Ishikawa (cell line): ENCODE results near the gene DMXL2.
A peak's percentile ranks its signal among the peaks of the same experiment; 100 is the strongest.

ENCODE experiments used
- CEBPB ChIP-seq: IDR thresholded peaks from 2 replicates; pipeline ENCODE4 v1.6.1; 2012
- CREB1 ChIP-seq: IDR thresholded peaks from 2 replicates; pipeline ENCODE4 v1.6.1; 2012; ENCODE audit warnings: low read depth
- EGR1 ChIP-seq: IDR thresholded peaks from 2 replicates; pipeline ENCODE4 v1.6.1; 2012
- EP300 ChIP-seq: IDR thresholded peaks from 2 replicates; pipeline ENCODE4 v1.6.1; 2012; ENCODE audit warnings: borderline replicate concordance
- FOXM1 ChIP-seq: IDR thresholded peaks from 2 replicates; pipeline ENCODE4 v1.6.1; 2012; ENCODE audit warnings: low read depth, borderline replicate concordance
- NFIC ChIP-seq: IDR thresholded peaks from 2 replicates; pipeline ENCODE4 v1.6.1; 2012
- RAD21 ChIP-seq: IDR thresholded peaks from 2 replicates; pipeline ENCODE4 v1.6.1; 2012; ENCODE audit warnings: low read depth
- TAF1 ChIP-seq: IDR thresholded peaks from 2 replicates; pipeline ENCODE4 v1.6.1; 2012; ENCODE audit warnings: low read depth, mild to moderate bottlenecking
- TCF12 ChIP-seq: IDR thresholded peaks from 2 replicates; pipeline ENCODE4 v1.6.1; 2012; ENCODE audit warnings: low read depth
- TEAD4 ChIP-seq: IDR thresholded peaks from 2 replicates; pipeline ENCODE4 v1.6.1; 2012
- YY1 ChIP-seq: IDR thresholded peaks from 2 replicates; pipeline ENCODE4 v1.6.1; 2012; ENCODE audit warnings: low read depth
- ZBTB7A ChIP-seq: IDR thresholded peaks from 2 replicates; pipeline ENCODE4 v1.6.1; 2012; ENCODE audit warnings: low read depth
- TF ChIP-seq, protein P1 (sequence below): IDR thresholded peaks from 2 replicates; pipeline ENCODE4 v1.6.1; 2012; ENCODE audit warnings: low read depth, mild to moderate bottlenecking
- TF ChIP-seq, protein P2 (sequence below): IDR thresholded peaks from 2 replicates; pipeline ENCODE4 v1.6.1; 2012
- TF ChIP-seq, protein P3 (sequence below): IDR thresholded peaks from 2 replicates; pipeline ENCODE4 v1.6.1; 2012

Gene DMXL2

DNA sequence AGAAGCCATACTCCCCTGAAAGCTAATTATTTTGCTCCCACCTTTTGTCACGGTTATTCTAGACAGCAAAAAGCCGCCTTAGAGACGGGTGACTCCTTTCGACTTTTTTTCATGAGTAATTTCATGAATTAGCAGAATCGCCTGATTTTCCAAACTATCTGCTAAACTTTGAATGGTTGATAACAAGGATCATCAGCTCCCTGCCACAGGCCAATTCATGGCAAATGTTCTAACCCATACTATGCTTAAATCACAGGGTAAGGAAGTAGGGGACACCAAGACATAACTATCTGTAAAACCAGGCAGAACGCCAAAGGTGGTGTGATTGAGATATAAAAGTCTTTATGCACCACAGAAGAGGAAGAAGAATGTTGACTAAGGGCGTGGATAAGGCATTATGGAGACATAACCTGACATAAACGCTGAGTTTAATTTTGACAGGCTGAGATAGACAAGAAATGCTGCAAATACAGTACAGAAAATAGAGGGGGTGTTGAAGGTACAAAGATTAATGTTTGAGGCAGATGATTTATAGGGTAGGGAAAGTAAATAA, 891 bp upstream of the DMXL2 start:
- no peak for TF ChIP-seq CREB1
- no peak for TF ChIP-seq EP300
- no peak for TF ChIP-seq EGR1
- TF ChIP-seq TCF12: no peak
- TF ChIP-seq CEBPB: no peak
- no peak for TF ChIP-seq FOXM1
- TF ChIP-seq, protein P1, sequence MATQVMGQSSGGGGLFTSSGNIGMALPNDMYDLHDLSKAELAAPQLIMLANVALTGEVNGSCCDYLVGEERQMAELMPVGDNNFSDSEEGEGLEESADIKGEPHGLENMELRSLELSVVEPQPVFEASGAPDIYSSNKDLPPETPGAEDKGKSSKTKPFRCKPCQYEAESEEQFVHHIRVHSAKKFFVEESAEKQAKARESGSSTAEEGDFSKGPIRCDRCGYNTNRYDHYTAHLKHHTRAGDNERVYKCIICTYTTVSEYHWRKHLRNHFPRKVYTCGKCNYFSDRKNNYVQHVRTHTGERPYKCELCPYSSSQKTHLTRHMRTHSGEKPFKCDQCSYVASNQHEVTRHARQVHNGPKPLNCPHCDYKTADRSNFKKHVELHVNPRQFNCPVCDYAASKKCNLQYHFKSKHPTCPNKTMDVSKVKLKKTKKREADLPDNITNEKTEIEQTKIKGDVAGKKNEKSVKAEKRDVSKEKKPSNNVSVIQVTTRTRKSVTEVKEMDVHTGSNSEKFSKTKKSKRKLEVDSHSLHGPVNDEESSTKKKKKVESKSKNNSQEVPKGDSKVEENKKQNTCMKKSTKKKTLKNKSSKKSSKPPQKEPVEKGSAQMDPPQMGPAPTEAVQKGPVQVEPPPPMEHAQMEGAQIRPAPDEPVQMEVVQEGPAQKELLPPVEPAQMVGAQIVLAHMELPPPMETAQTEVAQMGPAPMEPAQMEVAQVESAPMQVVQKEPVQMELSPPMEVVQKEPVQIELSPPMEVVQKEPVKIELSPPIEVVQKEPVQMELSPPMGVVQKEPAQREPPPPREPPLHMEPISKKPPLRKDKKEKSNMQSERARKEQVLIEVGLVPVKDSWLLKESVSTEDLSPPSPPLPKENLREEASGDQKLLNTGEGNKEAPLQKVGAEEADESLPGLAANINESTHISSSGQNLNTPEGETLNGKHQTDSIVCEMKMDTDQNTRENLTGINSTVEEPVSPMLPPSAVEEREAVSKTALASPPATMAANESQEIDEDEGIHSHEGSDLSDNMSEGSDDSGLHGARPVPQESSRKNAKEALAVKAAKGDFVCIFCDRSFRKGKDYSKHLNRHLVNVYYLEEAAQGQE: no peak
- TF ChIP-seq, protein P2, sequence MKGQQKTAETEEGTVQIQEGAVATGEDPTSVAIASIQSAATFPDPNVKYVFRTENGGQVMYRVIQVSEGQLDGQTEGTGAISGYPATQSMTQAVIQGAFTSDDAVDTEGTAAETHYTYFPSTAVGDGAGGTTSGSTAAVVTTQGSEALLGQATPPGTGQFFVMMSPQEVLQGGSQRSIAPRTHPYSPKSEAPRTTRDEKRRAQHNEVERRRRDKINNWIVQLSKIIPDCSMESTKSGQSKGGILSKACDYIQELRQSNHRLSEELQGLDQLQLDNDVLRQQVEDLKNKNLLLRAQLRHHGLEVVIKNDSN: no peak
- TF ChIP-seq ZBTB7A: no peak
- no peak for TF ChIP-seq TAF1

DNA sequence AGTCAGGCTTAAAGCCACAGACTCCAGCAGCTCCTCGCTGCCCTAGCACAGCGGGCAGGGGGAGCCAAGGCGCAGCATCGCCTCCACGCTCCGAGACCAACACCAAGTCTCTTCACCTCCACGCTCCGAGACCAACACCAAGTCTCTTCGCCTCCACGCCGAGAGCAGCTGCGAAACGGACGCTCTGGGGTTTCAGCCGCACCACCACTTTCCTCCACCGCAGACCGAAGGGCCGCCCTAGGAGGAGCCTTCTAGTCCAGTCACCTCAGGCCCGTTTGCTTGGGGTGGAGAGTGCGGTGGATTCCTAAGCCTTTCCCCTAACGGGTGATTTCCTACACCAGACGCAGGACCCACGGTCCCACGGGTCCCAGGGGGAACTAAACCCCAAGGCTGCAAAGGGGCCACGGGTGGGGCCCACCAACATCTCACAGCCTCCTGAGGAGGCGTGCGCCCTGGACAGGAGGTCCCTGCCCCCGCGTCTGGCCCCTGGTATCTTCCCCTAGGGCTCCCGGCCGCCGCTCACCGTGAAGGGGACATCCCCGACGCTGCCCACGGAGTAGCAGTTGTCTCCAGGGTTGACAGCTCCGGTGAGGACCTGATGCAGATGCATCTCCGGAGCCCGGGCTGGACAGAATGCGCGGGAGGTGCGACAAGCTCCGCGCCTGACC, 501 bp downstream of the DMXL2 start:
- TF ChIP-seq CEBPB (no peak), ZBTB7A (peak; percentile 41; the same call in 1 of the 2 replicates), RAD21 (no peak), TAF1 (no peak), CREB1 (no peak)

GRCh38 chr15:51621155-51621765, 1.3 kb downstream of the DMXL2 start:
- TF ChIP-seq TEAD4: no peak
- TF ChIP-seq, protein P1: no peak
- no peak for TF ChIP-seq CREB1
- TF ChIP-seq ZBTB7A: no peak
- no peak for TF ChIP-seq NFIC
- TF ChIP-seq YY1: no peak
- TF ChIP-seq EGR1: no peak
- TF ChIP-seq TAF1: no peak
- TF ChIP-seq, protein P3, sequence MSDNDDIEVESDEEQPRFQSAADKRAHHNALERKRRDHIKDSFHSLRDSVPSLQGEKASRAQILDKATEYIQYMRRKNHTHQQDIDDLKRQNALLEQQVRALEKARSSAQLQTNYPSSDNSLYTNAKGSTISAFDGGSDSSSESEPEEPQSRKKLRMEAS: no peak
- no peak for TF ChIP-seq FOXM1
- TF ChIP-seq, protein P2: no peak
- TF ChIP-seq EP300: no peak
- no peak for TF ChIP-seq TCF12
- TF ChIP-seq RAD21: no peak
- TF ChIP-seq CEBPB: no peak

DNA sequence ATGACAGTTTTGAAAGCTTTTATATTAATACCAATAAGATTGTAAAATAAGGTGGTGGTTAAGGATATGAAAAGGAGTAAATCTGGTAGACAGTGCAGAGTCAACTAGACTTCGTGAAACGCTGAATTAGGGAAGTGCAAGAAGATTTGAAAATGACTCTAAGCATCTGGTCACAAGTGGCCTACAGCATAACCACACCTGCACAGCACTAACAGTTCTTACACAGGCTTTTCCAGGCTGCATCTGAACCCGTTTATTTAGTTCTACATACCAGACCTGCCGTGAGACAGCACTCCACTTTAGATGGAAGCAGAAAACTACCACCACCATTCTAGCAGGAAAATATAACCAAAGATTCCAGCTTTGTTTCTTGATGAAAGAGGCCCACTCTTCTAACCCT, 1.9 kb downstream of the DMXL2 start:
- TF ChIP-seq, protein P2: no peak
- TF ChIP-seq FOXM1 (no peak), CREB1 (no peak)

DNA sequence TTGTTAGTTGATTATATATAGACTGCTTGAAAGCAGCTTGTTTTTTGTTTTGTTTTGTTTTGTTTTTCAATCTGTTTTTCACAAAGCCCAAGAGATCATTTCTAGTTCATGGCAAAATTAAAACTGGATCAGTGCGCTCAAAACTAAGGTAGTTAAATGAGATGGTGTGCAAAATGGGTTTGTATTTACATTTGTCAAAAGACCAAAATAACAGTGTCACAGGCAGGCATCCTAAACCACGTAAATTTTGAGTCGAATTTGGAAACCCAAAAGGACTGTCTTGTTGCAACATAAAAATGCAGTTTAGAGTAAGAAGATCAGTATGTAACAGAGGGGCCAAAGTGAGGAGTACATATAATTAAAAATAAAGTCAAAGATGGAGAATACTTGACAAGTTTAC, 2.4 kb downstream of the DMXL2 start:
- TF ChIP-seq CREB1: no peak
- TF ChIP-seq NFIC: no peak
- no peak for TF ChIP-seq FOXM1

DNA sequence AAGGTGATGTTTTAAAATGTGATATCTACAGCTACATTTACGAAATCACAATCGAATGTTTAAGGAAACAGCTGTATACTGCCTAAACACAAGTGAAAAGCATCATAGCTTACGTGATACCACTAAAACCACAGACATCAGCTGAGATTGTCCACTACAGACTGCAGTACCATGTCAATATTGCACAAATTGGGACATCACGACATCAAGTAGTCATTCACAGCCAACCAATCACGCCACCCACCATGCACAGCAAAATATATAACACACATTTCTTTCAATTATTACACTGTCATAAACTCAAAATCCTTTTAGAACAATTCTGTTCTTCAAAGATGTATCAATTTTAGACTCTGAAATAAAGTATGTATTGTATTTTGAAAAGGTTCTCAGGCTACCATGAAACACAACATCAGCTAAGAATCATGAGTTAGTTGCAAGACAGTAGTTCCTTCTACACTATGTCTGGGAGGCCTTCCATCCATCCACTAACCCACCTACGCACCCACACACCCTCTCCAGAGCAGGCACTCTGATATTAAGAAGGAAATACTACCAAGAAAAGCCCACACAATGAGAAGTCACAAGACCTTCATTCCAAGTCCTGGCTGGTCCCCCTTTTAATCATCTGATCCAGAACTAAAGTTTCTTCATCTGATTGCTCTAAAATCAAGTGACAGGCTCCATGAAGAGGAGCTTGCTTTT, 3.1 kb downstream of the DMXL2 start:
- no peak for TF ChIP-seq NFIC
- TF ChIP-seq EGR1: no peak
- no peak for TF ChIP-seq RAD21
- no peak for TF ChIP-seq CREB1
- no peak for TF ChIP-seq EP300
- TF ChIP-seq TAF1: no peak
